GM12801 (cell line): ENCODE data around the gene RSPH3.

Experiments
- TF ChIP-seq, protein P1 (sequence below): IDR thresholded peaks from one replicate; pipeline ENCODE4 v1.5.1; 2011; ENCODE audit warnings: control low read depth; ENCODE audit not compliant: insufficient read length; ENCODE audit errors: extremely low read depth

The RSPH3 gene

DNA sequence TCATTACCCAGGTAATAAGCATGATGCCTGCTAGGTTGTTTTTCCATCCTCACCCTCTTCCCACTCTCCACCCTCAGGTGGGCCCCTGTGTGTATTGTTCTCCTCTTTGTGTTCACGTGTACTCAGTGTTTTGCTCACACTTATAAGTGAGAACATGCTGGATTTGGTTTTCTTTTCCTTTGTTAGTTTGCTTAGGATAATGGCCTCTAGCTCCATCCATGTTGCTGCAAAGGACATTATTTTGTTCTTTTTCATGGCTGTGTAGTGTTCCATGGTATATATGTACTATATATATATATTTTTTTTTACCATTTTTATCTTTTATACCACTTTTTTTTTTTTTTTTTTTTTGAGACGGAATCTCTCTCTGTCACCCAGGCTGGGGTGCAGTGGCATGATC, 71.9 kb downstream of the RSPH3 start:
- TF ChIP-seq, protein P1, sequence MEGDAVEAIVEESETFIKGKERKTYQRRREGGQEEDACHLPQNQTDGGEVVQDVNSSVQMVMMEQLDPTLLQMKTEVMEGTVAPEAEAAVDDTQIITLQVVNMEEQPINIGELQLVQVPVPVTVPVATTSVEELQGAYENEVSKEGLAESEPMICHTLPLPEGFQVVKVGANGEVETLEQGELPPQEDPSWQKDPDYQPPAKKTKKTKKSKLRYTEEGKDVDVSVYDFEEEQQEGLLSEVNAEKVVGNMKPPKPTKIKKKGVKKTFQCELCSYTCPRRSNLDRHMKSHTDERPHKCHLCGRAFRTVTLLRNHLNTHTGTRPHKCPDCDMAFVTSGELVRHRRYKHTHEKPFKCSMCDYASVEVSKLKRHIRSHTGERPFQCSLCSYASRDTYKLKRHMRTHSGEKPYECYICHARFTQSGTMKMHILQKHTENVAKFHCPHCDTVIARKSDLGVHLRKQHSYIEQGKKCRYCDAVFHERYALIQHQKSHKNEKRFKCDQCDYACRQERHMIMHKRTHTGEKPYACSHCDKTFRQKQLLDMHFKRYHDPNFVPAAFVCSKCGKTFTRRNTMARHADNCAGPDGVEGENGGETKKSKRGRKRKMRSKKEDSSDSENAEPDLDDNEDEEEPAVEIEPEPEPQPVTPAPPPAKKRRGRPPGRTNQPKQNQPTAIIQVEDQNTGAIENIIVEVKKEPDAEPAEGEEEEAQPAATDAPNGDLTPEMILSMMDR, result no peak

DNA sequence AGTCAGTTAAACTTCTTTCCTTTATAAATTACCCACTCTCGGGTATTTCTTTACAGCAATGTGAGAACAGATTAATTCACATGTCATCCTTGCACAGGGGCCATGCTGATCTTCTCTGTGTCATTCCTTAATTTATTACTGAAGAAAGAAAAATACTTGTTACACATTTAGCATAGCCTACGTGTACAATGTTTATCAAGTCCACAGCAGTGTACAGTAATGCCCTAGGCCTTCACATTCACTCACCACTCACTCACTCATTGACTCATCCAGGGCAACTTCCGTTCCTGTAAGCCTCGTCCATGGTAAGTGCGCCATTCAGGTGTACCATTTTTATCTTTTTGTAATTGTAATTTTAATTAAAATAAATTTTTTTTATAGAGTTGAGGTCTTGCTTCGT, 73.6 kb downstream of the RSPH3 start:
- TF ChIP-seq, protein P1, result no peak

DNA sequence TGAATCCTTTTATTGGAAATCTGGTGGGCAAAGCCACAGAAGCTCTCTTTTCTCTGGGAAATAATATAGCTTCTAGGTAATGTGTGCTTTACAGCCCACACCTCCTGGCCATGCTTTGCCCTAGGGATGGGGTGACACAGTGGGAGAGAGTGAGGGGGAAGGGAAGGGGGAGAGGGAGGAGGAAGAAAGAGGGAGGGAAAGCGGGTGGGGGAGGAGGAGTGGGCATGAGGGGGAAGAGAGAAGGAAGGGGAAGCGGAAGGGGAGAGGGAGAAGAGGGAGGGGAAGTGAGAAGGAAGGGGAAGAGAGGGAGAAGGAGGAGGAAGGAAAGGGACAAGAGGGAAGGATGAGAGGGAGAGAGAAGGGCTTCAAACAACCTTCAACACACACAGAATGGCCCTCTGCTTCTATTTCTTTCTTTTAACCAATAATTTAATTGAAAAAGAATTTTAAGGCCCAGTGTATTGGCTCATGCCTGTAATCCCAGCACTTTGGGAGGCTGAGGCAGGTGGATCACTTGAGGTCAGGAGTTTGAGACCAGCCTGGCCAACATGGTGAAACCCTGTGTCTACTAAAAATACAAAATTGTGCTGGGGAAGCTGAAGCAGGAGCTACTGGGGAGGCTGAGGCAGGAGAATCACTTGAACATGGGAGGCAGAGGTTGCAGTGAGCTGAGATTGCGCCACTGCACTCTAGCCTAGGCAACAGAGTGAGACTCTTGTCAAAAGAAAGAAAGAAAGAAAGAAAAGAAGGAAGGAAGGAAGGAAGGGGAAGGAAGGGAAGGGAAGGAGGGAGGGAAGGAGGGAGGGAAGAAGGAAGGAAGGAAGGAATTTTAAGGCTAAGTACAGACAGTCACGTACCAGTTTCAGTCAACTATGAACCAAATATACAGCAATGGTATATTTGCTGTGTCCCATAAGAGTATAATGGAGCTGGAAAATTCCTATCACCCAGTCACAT, 75.2 kb downstream of the RSPH3 start:
- TF ChIP-seq, protein P1, result no peak

DNA sequence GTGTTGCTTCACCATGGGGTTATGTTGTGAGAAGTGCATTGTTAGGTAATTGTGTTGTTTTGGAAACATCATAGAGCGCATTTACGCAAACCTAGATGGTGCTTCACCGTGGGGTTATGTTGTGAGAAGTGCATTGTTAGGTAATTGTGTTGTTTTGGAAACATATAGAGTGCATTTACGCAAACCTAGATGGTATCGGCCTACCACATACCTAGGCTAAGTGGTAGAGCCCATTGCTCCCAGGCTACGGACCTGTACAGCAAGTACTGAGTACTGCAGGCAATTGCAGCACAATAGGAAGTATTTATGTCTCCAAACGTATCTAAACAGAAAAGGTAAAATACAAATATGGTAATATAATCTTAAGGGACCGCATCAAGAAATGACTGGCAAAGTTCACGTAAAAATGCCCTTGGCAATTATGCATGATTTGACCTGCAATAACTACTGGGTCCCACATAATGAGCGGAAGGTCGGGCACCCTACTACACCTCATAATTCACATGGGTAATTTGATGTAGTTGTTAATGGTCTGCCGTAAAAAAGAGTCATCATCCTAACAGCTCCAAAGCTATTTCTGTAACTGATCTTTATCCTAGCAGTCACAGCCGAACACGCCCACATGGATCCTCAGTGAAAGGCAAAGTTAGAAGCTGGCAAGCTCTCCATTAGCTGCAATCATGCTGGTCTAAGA, 76.0 kb downstream of the RSPH3 start:
- TF ChIP-seq, protein P1, result no peak
